ENCODE measurements around the gene SHC2.

GRCh38 chr19:428149-428548, 32.7 kb downstream of the SHC2 start:
- TF ChIP-seq POLR2A (IDR thresholded peaks at IDR 0.05) (no peak), CTCF (IDR thresholded peaks at IDR 0.05) (no peak)
